GM19438 (cell line): ENCODE data around the gene LRRN4CL.
"Not testable (repeated sequence)": the region's sequence is repeated elsewhere in the genome, so short reads cannot be mapped to it uniquely, and the experiment has no call there.

Source experiments
- ATAC-seq: cut with Tn5 transposase; IDR thresholded peaks from one replicate; pipeline ENCODE4 v1.9.1; 2021; ENCODE audit warnings: low read depth; ENCODE audit not compliant: unreplicated experiment

The LRRN4CL gene

GRCh38 chr11:62677714-62678113 is 11.6 kb downstream of the LRRN4CL start:
- no peak for ATAC-seq

DNA sequence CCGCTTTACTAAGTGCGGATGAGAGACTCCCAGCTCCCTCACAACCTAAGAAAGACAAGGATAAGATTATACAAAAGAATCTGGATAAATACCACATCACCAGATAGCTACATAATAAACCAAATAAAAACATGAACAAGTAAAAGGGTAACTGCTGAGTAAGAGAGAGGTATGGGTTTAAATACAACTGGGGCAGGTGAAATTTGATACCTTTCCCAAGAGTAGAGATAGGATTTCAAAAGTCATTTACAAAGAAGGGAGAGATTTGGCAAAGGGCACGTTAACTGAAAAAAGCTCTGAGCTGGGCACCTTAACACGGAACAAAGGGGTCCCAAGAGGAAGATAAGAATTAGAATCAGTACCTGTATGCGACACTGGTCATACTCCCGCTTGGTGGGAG is 12.2 kb downstream of the LRRN4CL start:
- ATAC-seq: no peak

DNA sequence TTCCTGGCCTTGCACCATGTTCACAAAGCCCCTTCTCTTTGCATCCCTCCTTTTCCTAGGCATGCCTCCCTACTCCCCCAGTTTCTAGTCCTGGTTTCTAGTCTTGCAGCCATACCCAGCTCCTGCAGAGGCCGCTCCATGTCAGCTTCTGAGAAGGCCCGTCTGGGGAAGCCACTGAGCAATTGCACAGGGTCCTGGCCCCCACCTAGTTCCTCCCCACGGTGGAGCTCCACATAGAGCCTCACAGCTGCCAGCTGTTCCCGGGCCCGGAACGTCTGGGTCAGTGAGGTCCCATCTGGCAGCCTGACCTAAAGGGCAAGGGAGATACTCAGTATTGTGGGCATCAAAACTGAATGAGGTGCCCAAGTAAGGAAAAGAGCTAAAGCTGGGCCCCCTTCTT is 12.6 kb downstream of the LRRN4CL start:
- ATAC-seq: no peak

DNA sequence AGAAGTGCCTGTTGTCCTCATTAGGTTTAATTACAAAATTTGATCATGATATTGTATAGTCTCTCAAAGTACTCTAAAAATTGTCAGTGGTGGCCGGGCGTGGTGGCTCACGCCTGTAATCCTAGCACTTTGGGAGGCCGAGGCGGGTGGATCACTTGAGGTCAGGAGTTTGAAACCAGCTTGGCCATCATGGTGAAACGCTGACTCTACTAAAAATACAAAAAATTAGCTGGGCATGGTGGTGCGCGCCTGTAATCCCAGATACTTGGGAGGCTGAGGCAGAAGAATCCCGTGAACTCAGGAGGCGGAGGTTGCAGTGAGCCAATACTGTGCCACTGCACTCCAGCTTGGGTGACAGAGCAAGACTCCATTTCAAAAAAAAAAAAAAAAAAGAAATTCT is 13.9 kb downstream of the LRRN4CL start:
- not testable (repeated sequence) for ATAC-seq

DNA sequence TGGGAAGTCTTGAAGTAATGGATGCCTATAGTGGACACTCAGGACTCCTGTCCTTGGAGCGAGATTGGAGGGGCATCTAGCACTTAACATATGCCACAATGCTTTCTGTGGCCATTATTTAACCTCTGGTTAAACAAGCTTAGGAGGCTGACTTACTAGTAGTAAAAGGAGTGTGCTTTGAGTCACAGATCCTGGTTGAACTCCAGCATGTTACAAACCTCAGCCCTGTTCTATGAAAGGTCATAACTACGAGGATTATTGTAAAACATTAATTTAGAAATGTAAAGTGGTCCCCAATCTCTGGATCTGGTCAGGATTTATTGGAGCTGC is 16.2 kb downstream of the LRRN4CL start:
- ATAC-seq: no peak

DNA sequence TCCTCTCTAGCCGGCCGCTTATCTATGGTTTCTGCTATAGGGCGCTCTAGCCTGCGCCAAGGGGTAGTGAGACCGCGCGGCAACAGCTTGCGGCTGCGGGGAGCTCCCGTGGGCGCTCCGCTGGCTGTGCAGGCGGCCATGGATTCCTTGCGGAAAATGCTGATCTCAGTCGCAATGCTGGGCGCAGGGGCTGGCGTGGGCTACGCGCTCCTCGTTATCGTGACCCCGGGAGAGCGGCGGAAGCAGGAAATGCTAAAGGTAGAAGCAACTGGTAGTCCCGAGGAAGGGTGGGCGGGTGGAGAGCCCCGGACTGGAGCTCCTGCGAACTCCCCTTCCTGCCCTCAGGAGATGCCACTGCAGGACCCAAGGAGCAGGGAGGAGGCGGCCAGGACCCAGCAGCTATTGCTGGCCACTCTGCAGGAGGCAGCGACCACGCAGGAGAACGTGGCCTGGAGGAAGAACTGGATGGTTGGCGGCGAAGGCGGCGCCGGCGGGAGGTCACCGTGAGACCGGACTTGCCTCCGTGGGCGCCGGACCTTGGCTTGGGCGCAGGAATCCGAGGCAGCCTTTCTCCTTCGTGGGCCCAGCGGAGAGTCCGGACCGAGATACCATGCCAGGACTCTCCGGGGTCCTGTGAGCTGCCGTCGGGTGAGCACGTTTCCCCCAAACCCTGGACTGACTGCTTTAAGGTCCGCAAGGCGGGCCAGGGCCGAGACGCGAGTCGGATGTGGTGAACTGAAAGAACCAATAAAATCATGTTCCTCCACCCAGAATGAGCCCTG is 17.5 kb downstream of the LRRN4CL start, which contains the start of the genes LBHD1 and UQCC3:
TSS of gene LBHD1 (minus strand) at position 660 of the 782 bp plus-strand sequence. CDS start 2,236 bp downstream, outside the sequence.
TSS of gene UQCC3 (plus strand) at position 66 of the 782 bp plus-strand sequence. CDS start at position 139, 73 bp downstream.
- peak; percentile 45 for ATAC-seq

DNA sequence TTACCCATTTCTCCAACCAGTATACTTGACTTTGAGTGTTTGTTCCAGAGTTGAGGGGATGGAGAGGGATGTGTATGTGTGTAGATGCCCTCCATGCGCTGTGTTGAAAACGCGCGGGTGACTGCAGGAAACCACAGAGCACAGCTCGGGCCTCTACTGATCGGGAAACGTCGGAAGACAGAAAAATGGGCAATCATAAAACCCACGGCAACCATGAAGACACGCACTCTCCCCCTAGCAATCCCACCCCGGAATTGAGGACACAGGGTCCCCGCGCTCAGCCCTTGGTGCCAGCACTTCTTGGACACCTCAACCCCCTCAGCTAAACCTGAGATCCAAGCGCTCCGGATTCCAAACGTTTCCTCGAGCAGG is 18.1 kb downstream of the LRRN4CL start:
- ATAC-seq: peak; percentile 5

GRCh38 chr11:62669420-62670161 is 19.7 kb downstream of the LRRN4CL start:
- no peak for ATAC-seq

DNA sequence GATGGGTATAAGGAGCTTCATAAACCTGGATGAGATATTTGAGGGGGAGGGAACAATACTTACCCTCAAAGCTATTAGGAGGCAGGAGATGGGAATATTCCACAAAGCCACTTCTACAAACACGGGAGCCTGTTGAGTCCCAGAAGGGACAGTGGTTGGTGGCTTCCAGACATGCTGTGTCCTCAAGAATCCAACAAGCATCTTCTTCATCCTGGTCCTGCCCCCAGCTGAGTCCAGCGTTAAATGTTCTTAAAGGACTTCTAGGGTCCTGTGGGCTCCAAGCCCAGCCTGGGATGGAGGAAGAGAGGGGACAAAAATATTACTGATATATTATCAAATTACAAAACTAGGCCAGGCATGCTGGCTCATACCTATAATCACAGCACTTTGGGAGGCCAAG is 21.9 kb downstream of the LRRN4CL start:
- ATAC-seq: no peak

DNA sequence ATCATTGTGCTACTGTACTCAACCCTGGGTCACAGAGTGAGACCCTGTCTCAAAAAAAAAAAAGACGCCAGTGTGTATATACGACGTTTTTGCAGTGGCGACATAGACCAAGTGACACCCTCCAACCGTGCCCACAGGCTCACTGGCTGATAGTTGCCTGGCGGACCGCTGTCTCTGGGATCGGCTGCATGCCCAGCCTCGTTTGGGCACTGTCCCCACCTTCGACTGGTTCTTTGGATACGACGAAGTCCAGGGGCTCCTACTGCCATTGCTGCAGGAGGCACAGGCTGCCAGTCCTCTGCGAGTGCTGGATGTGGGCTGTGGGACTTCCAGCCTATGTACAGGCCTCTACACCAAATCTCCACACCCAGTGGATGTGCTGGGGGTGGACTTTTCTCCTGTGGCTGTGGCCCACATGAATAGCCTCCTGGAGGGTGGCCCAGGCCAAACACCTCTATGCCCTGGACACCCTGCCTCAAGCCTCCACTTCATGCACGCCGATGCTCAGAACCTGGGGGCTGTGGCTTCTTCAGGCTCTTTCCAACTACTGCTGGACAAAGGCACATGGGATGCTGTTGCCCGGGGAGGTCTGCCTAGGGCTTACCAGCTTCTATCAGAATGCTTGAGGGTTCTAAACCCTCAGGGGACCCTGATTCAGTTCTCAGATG is 22.9 kb downstream of the LRRN4CL start:
- no peak for ATAC-seq

DNA sequence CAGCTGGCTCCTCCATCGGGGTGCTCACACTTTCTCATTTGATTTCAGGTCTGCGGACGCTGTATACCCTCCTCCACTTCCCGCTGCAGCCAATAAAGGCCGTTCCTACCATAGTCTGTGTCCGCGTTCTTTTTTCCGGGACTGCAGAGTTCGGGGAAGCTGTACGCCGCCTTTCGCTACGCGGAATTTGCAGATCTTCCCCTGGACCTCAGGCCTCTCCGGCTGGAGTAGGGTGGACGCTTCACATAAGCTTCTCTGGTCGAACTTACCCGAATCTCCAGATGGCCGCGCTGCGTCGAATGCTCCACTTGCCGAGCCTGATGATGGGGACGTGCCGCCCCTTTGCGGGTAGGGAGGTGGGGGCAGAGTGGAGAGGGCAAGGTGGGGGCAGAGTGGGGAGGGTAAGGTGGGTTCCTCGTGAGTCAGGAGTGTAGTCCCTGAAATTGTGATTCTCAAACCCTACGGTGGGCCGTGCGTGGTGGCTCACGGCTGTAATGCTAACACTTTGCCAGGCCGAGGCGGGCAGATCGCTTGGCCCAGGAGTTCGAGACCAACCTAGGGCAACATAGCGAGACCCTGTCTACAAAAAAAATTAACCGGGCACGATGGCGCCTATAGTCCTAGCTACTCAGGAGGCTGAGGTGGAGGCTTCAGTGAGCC is 23.6 kb downstream of the LRRN4CL start:
- peak; percentile 18 for ATAC-seq

GRCh38 chr11:62665075-62665598 is 24.2 kb downstream of the LRRN4CL start, which contains the start of the genes C11orf98 and CSKMT:
C11orf98 (minus strand) TSS chr11:62665210; CDS start chr11:62665169, 41 bp downstream.
CSKMT (plus strand) TSS chr11:62665312; CDS start chr11:62665880, 568 bp downstream.
- ATAC-seq: peak; percentile 79

- ATAC-seq: peak; percentile 22
Observed at GRCh38 chr11:62664405-62665074, 24.8 kb downstream of the LRRN4CL start.

DNA sequence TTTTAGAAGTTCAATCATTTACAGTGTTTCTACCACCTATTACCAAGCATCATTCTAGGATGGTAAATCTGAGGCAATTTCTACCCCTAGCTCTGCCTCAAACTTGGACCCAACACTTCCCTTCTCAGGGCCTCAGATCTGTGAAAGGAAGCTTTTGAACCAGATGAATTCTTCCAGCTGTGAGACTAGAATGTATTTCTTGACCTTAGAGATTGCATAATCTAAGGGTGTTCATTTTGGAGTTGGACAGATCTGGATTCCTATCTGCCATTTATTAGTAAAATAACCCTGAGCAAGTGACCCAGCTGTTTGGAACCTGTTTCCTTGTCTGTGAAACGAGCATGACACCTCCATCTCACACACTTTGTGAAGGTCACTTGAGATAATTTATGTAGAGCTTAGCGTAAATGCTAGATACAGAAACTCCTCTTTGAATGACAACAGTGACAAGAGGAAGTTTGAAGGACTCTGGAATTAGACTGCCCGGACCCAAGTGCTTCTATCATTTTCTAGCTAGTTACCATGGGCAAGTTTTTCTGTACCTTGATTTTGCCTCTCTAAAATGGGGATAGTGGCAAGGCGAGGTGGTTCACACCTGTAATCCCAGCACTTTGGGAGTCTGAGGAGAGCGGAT is 32.4 kb downstream of the LRRN4CL start:
- ATAC-seq: no peak

DNA sequence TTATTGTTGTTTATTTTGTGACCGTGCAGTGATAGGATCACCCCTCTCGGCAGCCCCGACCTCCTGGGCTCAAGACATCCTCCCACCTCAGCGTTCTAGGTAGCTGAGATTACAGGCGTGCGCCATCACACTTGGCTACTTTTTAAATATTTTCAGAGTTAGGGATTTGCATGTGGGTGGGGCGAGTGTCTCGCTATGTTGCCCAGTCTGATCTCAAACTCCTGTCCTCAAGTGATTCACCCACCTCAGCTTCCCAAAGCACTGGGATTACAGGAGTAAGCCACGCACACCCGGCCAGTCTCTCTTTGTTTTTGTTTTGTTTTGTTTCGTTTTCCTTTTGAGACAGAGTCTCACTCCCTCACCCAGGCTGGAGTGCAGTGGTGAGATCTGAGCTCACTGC is 35.0 kb downstream of the LRRN4CL start:
- ATAC-seq: no peak

GRCh38 chr11:62652161-62653006 is 36.9 kb downstream of the LRRN4CL start:
- peak; percentile 10 for ATAC-seq

GRCh38 chr11:62650283-62650682 is 39.0 kb downstream of the LRRN4CL start:
- ATAC-seq: not testable (repeated sequence)

DNA sequence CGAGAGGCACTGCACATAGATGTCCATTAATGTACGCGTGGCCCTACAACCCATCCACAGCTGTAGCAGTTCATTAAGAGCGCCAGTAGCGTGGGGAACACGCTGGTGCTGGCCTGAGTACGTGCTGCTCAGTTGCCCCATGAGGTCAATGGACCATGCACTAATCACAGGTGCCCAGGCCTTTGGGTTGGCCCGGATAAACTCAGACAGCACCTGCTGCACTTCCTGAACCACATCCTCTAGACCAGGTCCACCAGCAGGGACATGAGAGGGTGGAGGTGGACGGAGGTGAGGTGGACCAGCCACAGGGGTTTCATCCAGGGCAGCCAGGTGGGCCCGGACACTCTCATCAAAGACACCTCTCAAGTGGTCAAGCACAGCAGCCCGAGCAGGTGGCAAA is 39.8 kb downstream of the LRRN4CL start:
- no peak for ATAC-seq
